B cell (primary cell): Measurements from ENCODE around the gene LRIG3. TPM values are rescaled to one million over a fixed set of nuclear protein-coding genes. Genes with fewer than 3 reads are reported as not detected.

Source experiments
- ATAC-seq: fragments of 200-7000 bp; cut with Tn5 transposase; one replicate; pipeline ENCODE4 v1.10.0; 2021; ENCODE audit warnings: low read depth, mild to moderate bottlenecking, moderate number of reproducible peaks, moderate library complexity
- CTCF ChIA-PET: fragments of 350-600 bp; sonication (Branson Sonifier 250); formaldehyde crosslinking; loops from one replicate; lab custom pipeline; 2021; ENCODE audit warnings: antibody characterized with exemption, inconsistent platforms; lab: Charles Lee
- POLR2A ChIA-PET: fragments of 350-600 bp; sonication (Branson Sonifier 250); formaldehyde crosslinking; loops from one replicate; lab custom pipeline; 2021; ENCODE audit warnings: antibody characterized with exemption; lab: Charles Lee
- DNase-seq: peaks from one replicate; pipeline ENCODE4 v3.0.0; 2013
- H2AFZ ChIP-seq: 2 replicates; pipeline ENCODE4 v1.6.1; 2012; ENCODE audit warnings: mild to moderate bottlenecking, low read depth, low read length; ENCODE audit not compliant: insufficient read depth, poor library complexity, severe bottlenecking
- H3K27ac ChIP-seq, 2 donors: 1 replicate in 1 of 2; 2 replicates in 1 of 2; pipeline ENCODE4 v1.5.1; 2012 to 2013; ENCODE audit warnings: low read length in 2 of 2, mild to moderate bottlenecking in 2 of 2, moderate library complexity in 1 of 2
- H3K27me3 ChIP-seq, 4 experiments: fragments of 200-600 bp in 1 of 4; sonication (generic) in 1 of 4; replicated peaks in 1 of 4; 1 replicate in 2 of 4; 2 replicates in 2 of 4; pipeline versions ENCODE4 v1.6.1 to v1.7.0; 2013 to 2016; ENCODE audit warnings: low read length in 3 of 4, mild to moderate bottlenecking in 2 of 4, mixed read lengths in 1 of 4, moderate library complexity in 1 of 4; ENCODE audit not compliant: insufficient read depth in 4 of 4, control insufficient read depth in 3 of 4; ENCODE audit errors: control extremely low read depth in 1 of 4
- H3K36me3 ChIP-seq, 2 experiments: replicated peaks in 1 of 2; 1 replicate in 1 of 2; 2 replicates in 1 of 2; pipeline versions ENCODE4 v1.6.1 to v1.7.1; 2013; ENCODE audit warnings: low read length in 1 of 2; ENCODE audit not compliant: insufficient read depth in 2 of 2, control insufficient read depth in 1 of 2; ENCODE audit errors: control extremely low read depth in 1 of 2, extremely low read depth in 1 of 2
- H3K4me1 ChIP-seq, 2 donors: fragments of 200-600 bp in 1 of 2; sonication (generic) in 1 of 2; 1 replicate in 1 of 2; 2 replicates in 1 of 2; pipeline versions ENCODE4 v1.5.1 to v1.6.1; 2013 to 2017; ENCODE audit warnings: low read length in 2 of 2; ENCODE audit not compliant: control insufficient read depth in 2 of 2, insufficient read depth in 2 of 2
- H3K4me2 ChIP-seq: replicated peaks from 2 replicates; pipeline ENCODE3; 2012; ENCODE audit warnings: mild to moderate bottlenecking, low read depth, low read length; ENCODE audit not compliant: poor library complexity, severe bottlenecking
- H3K4me3 ChIP-seq, 5 experiments: fragments of 200-600 bp in 1 of 5; sonication (generic) in 1 of 5; 1 replicate in 3 of 5; 2 replicates in 2 of 5; pipeline versions ENCODE4 v1.5.1 to v1.7.0; 2011 to 2016; ENCODE audit warnings: low read length in 4 of 5, mild to moderate bottlenecking in 4 of 5, low read depth in 2 of 5, control low read depth in 1 of 5, moderate library complexity in 1 of 5; ENCODE audit not compliant: insufficient read depth in 1 of 5; ENCODE audit errors: control extremely low read depth in 1 of 5, extremely low read depth in 1 of 5
- H3K79me2 ChIP-seq: fragments of 200-600 bp; sonication (generic); one replicate; pipeline ENCODE4 v1.6.0; 2016; ENCODE audit warnings: low read length; ENCODE audit not compliant: control insufficient read depth, insufficient read depth
- H3K9ac ChIP-seq: fragments of 200-600 bp; sonication (generic); 2 replicates; pipeline ENCODE4 v1.6.1; 2017; ENCODE audit warnings: mild to moderate bottlenecking, low read length, moderate library complexity
- H3K9me3 ChIP-seq, 3 donors: one replicate each; pipeline versions ENCODE4 v1.6.1 to v1.7.1; 2013; ENCODE audit warnings: low read length in 2 of 3; ENCODE audit not compliant: control insufficient read depth in 2 of 3, insufficient read depth in 1 of 3; ENCODE audit errors: control extremely low read depth in 1 of 3
- H4K20me1 ChIP-seq: 2 replicates; pipeline ENCODE4 v1.6.0; 2012; ENCODE audit warnings: mild to moderate bottlenecking, low read length; ENCODE audit not compliant: insufficient read depth, control insufficient read depth, poor library complexity, severe bottlenecking
- H3K27ac Mint-ChIP-seq: one replicate; pipeline ENCODE4 v1.8.0; 2021; ENCODE audit warnings: mixed read lengths
- H3K27me3 Mint-ChIP-seq: one replicate; pipeline ENCODE4 v1.8.0; 2021; ENCODE audit warnings: mixed read lengths
- H3K4me1 Mint-ChIP-seq: one replicate; pipeline ENCODE4 v1.8.0; 2021; ENCODE audit warnings: mixed read lengths
- H3K4me3 Mint-ChIP-seq: one replicate; pipeline ENCODE4 v1.8.0; 2021; ENCODE audit warnings: mixed read lengths
- H3K9me3 Mint-ChIP-seq: one replicate; pipeline ENCODE4 v1.8.0; 2022; ENCODE audit warnings: mixed read lengths; ENCODE audit not compliant: insufficient read depth
- CTCF ChIP-seq: fragments of 200-600 bp; IDR thresholded peaks from one replicate; pipeline ENCODE4 v1.8.0; 2022; ENCODE audit warnings: antibody characterized with exemption, mild to moderate bottlenecking
- EZH2 ChIP-seq: IDR thresholded peaks from 2 replicates; pipeline ENCODE4 v1.6.1; 2012; ENCODE audit warnings: borderline replicate concordance, low read depth, mild to moderate bottlenecking, moderate library complexity, low read length; ENCODE audit not compliant: insufficient read depth, poor library complexity, severe bottlenecking
- WGBS: methylation state at CpG from one replicate; pipeline ENCODE4 v1.1.5; 2013; ENCODE audit warnings: missing lambda C conversion rate; ENCODE audit not compliant: insufficient coverage; 5-methylcytosine and 5-hydroxymethylcytosine counted together
- intact Hi-C: fragments of 100-400 bp; cut with micrococcal nuclease; formaldehyde crosslinking; loops from one replicate; pipeline ENCODE4 v1.10.0; 2022
- polyA plus RNA-seq: library from polyadenylated mRNA; depleted of rRNA; stranded (reverse); fragments of >200 nt; gene quantifications from 2 replicates; pipeline ENCODE4 v1.2.3, GENCODE V29; 2012
- total RNA-seq, 2 donors: library from RNA; stranded (reverse); fragments of 120-200 nt in 1 of 2; gene quantifications; 1 replicate in 1 of 2; 2 replicates in 1 of 2; pipeline versions ENCODE4 v1.2.3 to v1.2.4, GENCODE V29; 2013 to 2022

Gene LRIG3
- total and polyA plus RNA-seq, 2 donors (not counting 1 experiment from before 2014, with no cell fraction given): 0.13 TPM; not detected in 1

GRCh38 chr12:58882826-58883225, 37.5 kb downstream of the LRIG3 start:
- no peak overlapping the region for H3K9ac ChIP-seq
- H3K27me3 ChIP-seq: no peaks in the 10 kb centered on the region
- DNase-seq (no peak), ATAC-seq (no peak)
- no peak overlapping the region for H3K4me3 ChIP-seq
- H3K79me2 ChIP-seq: no peaks in the 10 kb centered on the region
- ChIA-PET CTCF (no interaction called here), POLR2A (no interaction called here)
- no peak overlapping the region for H2AFZ ChIP-seq
- intact Hi-C loops: no loop called here
- no peak overlapping the region for H3K4me2 ChIP-seq
- no peak overlapping the region for H3K27ac Mint-ChIP-seq
- no peaks in the 10 kb centered on the region for H3K36me3 ChIP-seq
- H4K20me1 ChIP-seq: no peaks in the 10 kb centered on the region
- H3K27me3 Mint-ChIP-seq: no peaks in the 10 kb centered on the region
- H3K4me1 ChIP-seq: no peaks in the 10 kb centered on the region
- no peak overlapping the region for H3K27ac ChIP-seq
- no CpG with 5 or more reads among the region's 2 CpGs for WGBS
- H3K4me3 Mint-ChIP-seq: no peak overlapping the region
- no peaks in the 10 kb centered on the region for H3K9me3 Mint-ChIP-seq
- H3K4me1 Mint-ChIP-seq: no peaks in the 10 kb centered on the region
- no peak for TF ChIP-seq CTCF
- no peak for TF ChIP-seq EZH2
- H3K9me3 ChIP-seq: peaks cover 0 to 3% (median 0%) of the 10 kb centered on the region in 3 donors

GRCh38 chr12:58881816-58882215, 38.5 kb downstream of the LRIG3 start:
- no peaks in the 10 kb centered on the region for H3K9me3 Mint-ChIP-seq
- intact Hi-C loops: no loop called here
- TF ChIP-seq EZH2: no peak
- TF ChIP-seq CTCF: no peak
- Histone ChIP-seq H4K20me1 (no peaks in the 10 kb centered on the region), H3K4me2 (no peak overlapping the region), H2AFZ (no peak overlapping the region), H3K9ac (no peak overlapping the region), H3K27ac (no peak overlapping the region), H3K9me3 (peaks cover 0 to 3% (median 0%) of the 10 kb centered on the region in 3 donors), H3K79me2 (no peaks in the 10 kb centered on the region), H3K4me1 (no peaks in the 10 kb centered on the region), H3K36me3 (no peaks in the 10 kb centered on the region), H3K27me3 (no peaks in the 10 kb centered on the region), H3K4me3 (no peak overlapping the region)
- ATAC-seq (no peak), DNase-seq (no peak)
- 100% methylated on average over 3 of the region's 4 CpGs for whole genome bisulfite sequencing
- H3K27ac Mint-ChIP-seq: no peak overlapping the region
- no peak overlapping the region for H3K4me3 Mint-ChIP-seq
- CTCF ChIA-PET: no interaction called here
- H3K4me1 Mint-ChIP-seq: no peaks in the 10 kb centered on the region
- H3K27me3 Mint-ChIP-seq: no peaks in the 10 kb centered on the region
- POLR2A ChIA-PET: no interaction called here
